CD4-positive, alpha-beta T cell treated with Interferon alpha-2 for 1 hour (primary cell): ENCODE measurements around the gene MACROD1.
"Not testable (repeated sequence)": the region's sequence is repeated elsewhere in the genome, so short reads cannot be mapped to it uniquely, and the experiment has no call there.

ENCODE experiments used
- DNase-seq, 2 donors: peaks; one replicate each; pipeline ENCODE4 v3.0.0-alpha.2; 2020 to 2022

The MACROD1 gene

GRCh38 chr11:64185175-64185692, 19.3 kb upstream of the MACROD1 start:
- no peak for DNase-seq

DNA sequence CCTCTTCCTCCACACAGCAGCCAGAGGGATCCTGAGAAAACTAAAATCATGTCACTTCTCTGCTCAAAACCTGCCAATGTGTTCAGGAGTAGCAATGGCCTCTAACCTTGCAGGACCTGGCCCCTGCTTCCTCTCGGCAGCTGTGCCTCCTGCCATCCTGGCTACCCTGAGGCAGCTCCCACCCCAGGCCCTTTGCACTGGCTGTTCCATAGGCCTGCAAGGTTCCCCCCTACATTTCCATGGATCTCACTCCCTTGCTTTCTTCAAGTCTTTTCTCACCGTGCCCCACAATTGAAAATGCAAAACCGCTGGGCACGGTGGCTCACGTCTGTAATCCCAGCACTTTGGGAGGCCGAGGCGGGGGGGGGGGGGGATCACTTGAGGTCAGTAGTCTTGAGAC, 18.0 kb upstream of the MACROD1 start:
- no peak for DNase-seq

- peak; percentile 24 to 54 for DNase-seq
Measured at GRCh38 chr11:64181506-64182411, 15.8 kb upstream of the MACROD1 start.

DNA sequence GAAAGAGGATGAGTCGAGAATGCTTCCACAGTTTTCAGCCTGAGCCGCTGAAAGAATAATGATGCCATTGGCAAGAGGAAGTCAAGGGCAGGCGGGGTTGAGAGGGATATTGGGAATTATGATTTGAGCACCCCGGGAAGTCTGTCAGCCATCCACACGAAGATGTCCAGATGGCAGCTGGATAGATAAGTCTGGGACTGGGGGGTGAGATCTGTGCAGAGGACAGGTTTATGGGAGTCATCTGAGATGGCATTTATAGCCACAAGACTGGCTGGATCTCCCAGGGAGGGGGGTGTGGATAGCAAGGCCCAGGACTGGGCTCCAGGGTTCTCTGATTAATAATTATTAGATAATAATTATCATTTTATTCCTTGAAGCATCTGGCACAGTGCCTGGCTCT, 15.0 kb upstream of the MACROD1 start:
- DNase-seq, result no peak

DNA sequence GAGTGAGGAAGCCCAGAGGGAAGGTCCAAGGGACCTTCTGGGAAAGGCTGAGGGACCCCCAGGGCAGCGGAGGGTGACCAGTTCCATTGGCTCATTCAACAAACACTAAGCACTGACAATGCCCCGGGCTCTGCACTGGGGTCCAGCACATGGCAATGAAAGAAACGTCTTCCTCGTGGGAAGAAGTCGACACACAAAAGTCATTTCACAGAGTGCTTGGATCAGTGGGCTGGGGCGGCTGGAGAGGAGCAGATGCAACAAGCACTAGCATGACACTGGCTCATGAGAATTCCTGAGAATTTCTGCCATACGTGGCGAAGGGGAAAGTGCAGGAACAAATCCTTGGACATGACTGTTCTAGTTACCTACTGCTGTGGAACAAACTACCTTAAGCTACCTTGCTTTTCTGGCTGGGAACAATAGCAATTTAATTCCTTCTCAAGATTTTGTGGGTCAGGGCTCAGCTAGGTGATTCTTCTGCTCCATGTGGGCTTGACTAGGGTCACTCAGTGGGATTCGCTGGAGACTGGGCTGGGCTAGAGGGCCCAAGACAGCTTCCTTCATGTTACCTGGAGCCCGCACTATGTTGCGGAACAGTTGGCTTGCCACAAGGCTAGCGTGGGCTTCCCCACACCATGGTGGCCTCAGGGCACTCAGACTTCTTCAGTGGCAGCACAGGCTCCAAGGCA, 13.2 kb upstream of the MACROD1 start:
- no peak for DNase-seq

GRCh38 chr11:64178203-64178602, 12.3 kb upstream of the MACROD1 start:
- DNase-seq, result no peak

- no peak for DNase-seq
Measured at GRCh38 chr11:64176751-64177150, 10.8 kb upstream of the MACROD1 start.

DNA sequence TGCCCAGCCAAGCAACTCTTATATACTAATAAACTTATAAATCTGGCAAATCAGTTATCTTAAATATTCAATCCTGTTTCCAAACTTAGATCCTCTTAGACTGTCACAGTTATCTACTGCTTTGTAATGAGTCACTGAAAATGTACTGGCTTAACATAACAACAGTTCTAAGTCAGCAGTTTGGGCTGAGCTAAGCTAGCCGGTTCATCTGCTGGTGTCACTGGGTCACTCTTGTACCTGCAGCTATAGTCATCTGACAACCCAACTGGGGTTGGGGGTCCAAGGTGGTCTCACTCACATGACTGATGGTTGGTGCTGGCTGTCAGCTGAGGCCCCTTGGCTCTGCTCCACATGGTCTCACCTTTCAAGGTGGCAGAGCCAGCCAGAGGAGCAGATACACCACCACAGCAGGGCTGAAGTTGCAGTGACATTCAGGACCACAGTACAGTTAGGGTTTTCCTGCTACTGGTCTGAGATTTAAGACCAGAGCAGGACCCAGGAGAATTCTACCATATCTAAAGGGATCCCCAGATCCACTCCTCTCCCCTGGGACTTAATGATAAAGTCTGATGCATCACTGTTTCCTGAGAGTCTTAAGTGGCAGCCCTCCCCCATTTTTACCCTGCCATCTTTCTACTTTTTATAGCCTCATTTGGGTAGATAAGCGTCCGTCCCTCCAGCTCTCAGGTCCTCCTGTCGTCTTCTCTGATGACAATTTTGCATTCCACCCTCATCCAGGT, 7.9 kb upstream of the MACROD1 start:
- DNase-seq, result no peak

GRCh38 chr11:64170419-64170818, 4.5 kb upstream of the MACROD1 start:
- DNase-seq, result no peak

GRCh38 chr11:64165481-64165841, 452 bp downstream of the MACROD1 start:
- DNase-seq, result no peak

DNA sequence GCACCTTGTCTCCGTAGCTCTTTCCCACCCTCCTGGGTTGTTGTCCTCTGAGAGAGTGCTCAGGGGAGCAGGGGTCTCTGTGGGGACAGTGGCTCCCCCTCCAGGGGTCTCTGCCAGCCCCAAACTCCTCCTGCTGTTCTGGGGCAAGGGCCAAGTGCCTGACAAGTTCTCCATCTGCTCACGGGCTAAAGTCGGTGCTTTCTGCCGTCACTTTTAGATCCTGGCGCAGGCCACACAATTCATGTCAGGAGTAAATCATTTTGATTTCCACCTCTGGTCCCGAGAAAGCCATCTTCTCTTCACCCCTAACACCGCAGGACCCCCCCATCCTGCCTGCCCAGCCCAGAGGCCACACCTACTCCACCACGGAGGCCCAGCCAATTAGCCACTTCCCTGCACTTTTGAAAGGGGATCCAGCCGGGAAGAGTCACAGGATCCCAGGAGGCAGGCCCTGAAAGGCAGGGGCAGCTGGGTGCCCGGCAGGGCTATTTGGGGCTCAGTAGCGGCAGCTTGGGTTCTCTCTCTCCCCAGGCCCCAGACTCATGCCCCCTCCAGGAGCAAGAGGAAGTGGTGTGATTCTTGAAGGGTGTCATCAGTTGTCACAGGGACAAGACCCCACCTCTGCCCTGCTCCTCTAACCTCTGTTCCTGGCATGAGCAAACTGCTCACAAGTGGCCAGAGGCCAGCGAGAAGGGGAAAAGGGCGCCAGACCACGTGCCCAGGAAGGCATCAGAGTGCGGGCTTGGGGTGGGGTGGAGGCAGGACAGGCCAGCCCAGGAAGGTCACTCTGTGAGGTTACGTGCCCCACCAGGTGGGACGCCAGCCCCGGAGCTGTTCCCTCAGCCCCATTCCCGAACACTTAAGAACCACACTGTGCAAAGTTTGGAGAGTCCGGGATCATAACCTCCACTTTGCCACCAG, 1.3 kb downstream of the MACROD1 start:
- no peak for DNase-seq

DNA sequence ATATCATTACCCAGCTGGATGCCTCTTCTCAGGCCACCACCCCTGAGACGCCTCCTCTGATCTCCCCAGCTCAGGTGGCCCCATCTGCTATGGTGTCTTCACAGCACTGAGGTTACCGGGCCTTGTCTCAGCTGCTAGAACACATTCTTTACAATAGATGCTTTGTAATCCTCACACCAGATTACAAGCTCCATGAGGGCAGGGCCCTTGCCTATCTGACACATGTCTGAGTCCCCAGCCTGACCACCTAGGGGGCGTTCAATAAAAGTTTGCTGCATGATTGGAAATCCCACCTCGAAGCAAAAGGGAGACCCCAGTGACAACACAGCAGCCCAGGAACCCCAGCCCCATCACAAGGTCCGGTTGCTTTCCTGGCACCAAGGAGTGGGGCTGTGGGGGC, 2.0 kb downstream of the MACROD1 start:
- DNase-seq, result no peak

GRCh38 chr11:64162769-64163168, 3.1 kb downstream of the MACROD1 start:
- not testable (repeated sequence) for DNase-seq

GRCh38 chr11:64161037-64161436, 4.9 kb downstream of the MACROD1 start:
- DNase-seq, result no peak

- DNase-seq, result no peak
Measured at GRCh38 chr11:64157631-64158394, 8.1 kb downstream of the MACROD1 start.

DNA sequence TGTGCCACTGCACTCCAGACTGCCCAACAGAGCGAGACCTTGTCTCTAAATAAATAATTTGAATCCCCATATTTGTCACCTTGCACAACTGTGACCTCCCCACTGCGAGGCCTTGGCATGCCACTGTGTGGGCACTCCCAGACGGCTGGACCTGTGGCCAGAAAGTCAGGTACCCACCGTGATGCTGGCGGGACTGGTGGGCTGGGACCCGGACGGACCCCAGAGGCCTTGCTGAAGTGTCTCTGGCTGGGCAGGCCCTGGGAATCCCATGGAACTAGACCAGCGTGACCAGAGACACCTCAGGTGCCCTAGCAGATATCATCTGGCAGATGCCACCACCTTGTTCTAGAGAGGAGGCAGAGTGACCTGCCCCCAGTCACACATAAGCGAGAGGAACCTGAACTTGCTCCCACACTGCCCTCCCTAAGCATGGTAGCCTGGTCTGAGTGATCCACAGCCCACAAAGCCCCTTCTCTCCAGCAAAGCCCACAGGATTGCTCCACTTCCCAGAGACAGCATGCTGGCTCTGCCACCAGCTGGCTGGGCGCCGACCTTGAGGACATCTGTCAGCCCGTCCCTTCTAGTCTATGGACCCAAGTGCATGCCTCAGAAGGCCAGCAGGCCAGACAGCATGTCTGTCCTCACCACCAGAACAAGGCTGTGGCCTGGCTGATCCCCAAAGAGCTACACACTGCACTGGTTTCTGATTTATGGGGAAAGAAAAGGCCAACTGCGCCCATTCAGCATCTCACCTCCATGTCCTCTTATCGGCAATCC, 9.5 kb downstream of the MACROD1 start:
- DNase-seq, result no peak

DNA sequence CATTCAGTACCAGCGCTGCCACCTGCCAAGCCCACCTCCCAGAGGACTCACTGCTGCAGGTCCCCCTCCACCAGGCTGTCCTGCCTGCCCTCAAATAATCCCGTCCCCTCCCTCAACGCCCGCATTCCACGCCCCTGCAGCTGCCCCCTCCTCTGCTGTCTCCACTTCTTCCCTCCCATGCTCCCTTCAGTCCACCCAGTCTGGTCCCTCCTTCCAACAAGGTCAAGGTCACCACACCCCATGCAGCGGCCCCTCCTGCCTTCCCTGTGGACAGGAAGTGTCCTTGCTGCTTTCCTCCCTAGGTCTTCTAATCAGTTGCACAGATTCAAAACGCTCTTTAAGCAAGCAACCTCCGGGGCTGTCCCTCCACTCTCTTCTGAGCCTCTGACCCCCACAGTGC, 12.1 kb downstream of the MACROD1 start:
- no peak for DNase-seq

GRCh38 chr11:64152841-64153691, 12.8 kb downstream of the MACROD1 start:
- DNase-seq, result peak; percentile 61 to 74

- no peak for DNase-seq
Measured at GRCh38 chr11:64151337-64151736, 14.6 kb downstream of the MACROD1 start.
